Activated T-helper 17 cell treated with anti-CD3 and anti-CD28 coated beads, Interleukin-2, amount 50 U/mL, for 72 hours (primary cell): ENCODE measurements around the gene PHKG2. TPM values are rescaled to one million over a fixed set of nuclear protein-coding genes. Genes with fewer than 3 reads are reported as not detected.
"Not testable (repeated sequence)": the region's sequence is repeated elsewhere in the genome, so short reads cannot be mapped to it uniquely, and the experiment has no call there.

Experiments used
- ATAC-seq: fragments of 150-1000 bp; cut with Tn5 transposase; replicated peaks from 2 replicates; pipeline ENCODE4 v1.10.0; 2021; ENCODE audit warnings: mild to moderate bottlenecking, moderate library complexity
- H3K27ac Mint-ChIP-seq: one replicate; pipeline ENCODE4 v1.8.0; 2022; ENCODE audit warnings: mixed read lengths
- H3K27me3 Mint-ChIP-seq: one replicate; pipeline ENCODE4 v1.8.0; 2022; ENCODE audit warnings: mixed read lengths
- H3K36me3 Mint-ChIP-seq: one replicate; pipeline ENCODE4 v1.8.0; 2022; ENCODE audit warnings: low read depth, mild to moderate bottlenecking, mixed read lengths
- H3K4me1 Mint-ChIP-seq: one replicate; pipeline ENCODE4 v1.8.0; 2022; ENCODE audit warnings: mixed read lengths
- H3K4me3 Mint-ChIP-seq: one replicate; pipeline ENCODE4 v1.8.0; 2022; ENCODE audit warnings: mild to moderate bottlenecking, mixed read lengths
- H3K9me3 Mint-ChIP-seq: one replicate; pipeline ENCODE4 v1.8.0; 2022; ENCODE audit warnings: mixed read lengths
- total RNA-seq, 2 donors: library from RNA; stranded (reverse); gene quantifications; one replicate each; pipeline ENCODE4 v1.2.3, GENCODE V29; 2022

Gene PHKG2, protein sequence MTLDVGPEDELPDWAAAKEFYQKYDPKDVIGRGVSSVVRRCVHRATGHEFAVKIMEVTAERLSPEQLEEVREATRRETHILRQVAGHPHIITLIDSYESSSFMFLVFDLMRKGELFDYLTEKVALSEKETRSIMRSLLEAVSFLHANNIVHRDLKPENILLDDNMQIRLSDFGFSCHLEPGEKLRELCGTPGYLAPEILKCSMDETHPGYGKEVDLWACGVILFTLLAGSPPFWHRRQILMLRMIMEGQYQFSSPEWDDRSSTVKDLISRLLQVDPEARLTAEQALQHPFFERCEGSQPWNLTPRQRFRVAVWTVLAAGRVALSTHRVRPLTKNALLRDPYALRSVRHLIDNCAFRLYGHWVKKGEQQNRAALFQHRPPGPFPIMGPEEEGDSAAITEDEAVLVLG
- 10 to 100 TPM; 30.0 to 43.3 TPM for total RNA-seq

DNA sequence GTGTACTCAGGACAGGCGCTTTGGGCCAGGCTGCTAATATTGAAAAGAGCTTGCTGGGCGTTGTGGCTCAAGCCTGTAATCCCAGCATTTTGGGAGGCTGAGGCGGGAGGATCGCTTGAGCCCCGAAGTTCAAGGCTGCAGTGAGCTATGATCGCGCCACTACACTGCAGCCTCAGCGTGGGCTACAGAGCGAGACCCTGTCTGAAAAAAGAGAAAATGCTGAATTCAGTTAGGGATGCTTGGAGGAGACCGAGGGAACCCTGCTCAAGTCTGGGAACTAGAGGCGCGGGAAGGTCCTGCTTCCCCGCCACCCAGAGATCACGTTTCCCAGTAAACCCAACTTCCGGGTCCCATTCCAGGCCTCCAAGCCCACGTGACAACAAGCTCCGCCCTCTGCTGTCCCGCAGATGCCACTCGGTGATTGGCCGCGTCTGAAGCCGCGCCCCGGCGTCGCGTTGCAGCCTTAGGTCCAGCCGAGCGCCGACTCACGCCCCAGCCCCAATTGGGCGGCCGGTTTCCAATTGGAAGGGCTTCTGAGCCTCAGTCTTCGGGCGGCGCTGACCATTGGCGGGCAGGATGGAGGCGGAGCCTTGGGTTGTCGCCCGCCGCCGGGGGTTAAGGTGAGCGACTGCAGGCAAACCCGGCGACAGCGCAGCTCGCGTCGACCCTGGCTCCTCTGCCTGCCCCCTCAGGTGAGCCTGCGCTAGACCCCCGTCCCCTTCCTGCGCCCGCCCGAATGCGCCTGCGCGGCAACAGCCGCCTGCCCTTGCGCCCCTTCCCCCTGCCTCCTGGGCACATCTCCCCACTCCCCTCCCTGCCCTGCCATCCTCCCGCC is at the start of gene PHKG2:
Gene PHKG2 (plus strand): TSS at position 627 of the 835 bp plus-strand sequence. CDS start 396 bp downstream, outside the sequence.
- Mint-ChIP-seq H3K27ac (peak within 1 kb of the TSS; percentile 91), H3K4me1 (peaks cover 12% of the 10 kb centered on the region), H3K36me3 (peaks cover 65% of the 10 kb centered on the region), H3K27me3 (no peaks in the 10 kb centered on the region), H3K9me3 (no peaks in the 10 kb centered on the region), H3K4me3 (peak within 1 kb of the TSS; percentile 82)
- peak; percentile 99 for ATAC-seq

DNA sequence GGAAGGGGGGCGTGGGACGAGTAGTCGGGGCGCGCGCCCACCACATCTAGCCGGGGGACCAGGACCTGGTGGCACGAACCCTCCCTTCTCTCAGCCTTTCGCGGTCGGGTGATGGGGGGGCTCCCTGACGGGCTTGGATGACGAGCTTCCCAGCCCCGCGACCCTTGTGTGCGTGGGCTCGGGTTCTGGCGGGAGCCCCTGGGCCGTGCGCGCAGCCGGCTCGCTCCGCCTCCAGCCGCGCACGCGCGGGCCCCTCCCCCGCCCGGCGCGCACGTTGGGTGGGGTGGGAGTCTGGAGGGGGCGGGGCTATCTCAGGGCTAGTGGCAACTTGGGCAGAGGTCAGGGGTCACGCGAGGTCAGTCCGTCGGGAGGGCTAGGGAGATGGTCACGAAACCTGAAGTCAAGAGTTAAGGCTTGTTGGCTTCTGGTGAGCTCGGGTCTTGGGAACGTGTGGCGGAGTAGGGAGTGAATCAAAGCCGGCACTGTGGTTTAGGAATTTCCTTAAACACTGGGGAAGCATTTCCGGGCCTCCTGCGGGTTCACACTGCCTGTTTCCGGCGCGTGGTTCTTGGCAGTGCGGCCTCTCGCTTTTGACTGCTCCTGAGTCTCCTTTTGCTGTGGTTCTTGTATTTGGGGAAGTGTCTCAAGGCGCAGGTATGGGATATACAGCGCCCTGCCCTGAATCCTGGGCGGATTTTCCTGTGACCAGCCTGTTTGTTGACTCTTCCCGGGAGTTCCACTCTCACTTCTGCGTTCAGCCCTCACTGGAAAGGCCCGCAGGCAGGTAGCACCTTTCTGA is 49.2 kb upstream of the PHKG2 start, which contains the start of gene SRCAP:
Gene SRCAP (plus strand): TSS at position 356 of the 799 bp plus-strand sequence. CDS start 1,654 bp downstream, outside the sequence.
- Mint-ChIP-seq H3K27ac (peak within 1 kb of the TSS; percentile 100), H3K4me3 (peak within 1 kb of the TSS; percentile 97), H3K4me1 (peaks cover 11% of the 10 kb centered on the region), H3K36me3 (peaks cover 67% of the 10 kb centered on the region), H3K9me3 (no peaks in the 10 kb centered on the region), H3K27me3 (no peaks in the 10 kb centered on the region)
- peak; percentile 38 for ATAC-seq

DNA sequence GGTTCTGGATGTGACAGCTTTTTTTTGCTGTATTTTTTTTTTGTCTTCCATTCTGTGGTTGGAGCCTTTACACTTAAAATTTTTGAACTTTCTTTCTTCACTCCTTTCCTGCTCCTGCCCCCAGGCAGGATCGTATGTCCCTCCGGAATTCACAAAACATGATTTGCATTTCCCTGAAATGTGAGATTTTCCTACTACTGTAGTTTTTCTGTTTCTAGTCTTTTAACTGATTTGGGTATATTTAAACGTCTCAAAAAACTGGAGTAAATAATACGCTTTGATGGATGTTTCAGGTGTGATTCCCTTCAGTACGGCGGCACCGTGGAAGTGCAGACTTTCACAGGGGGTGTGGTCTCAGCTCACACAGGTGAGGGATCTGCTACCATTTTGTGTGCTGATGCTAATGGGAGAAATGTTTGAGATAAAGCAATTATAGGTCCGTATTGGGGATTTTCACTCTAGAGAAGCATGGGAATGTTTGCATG is 48.6 kb upstream of the PHKG2 start:
- Mint-ChIP-seq H3K4me1 (peaks cover 11% of the 10 kb centered on the region), H3K27me3 (no peaks in the 10 kb centered on the region), H3K9me3 (no peaks in the 10 kb centered on the region), H3K27ac (peak overlapping the region; percentile 100), H3K36me3 (peaks cover 74% of the 10 kb centered on the region), H3K4me3 (peak overlapping the region; percentile 97)
- ATAC-seq: no peak

DNA sequence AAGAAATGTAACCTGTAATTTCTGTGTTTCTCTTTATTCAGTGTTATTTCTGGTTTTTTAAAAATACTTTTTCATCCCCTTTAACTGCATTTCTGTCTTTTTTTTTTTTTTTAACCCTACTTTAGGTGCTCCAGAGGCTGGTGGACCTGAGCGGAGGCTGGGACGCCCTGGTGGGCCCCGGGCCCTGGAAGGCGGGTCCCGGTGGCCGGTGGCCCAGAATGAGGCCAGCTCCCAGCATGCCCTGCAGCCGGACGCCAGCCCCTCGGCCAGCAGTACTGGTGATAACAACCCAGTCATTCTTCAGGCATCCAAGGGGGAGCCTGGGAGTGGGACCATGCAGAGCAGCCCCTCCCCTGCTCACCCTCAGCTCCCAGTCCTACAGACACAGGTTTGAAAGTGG is 47.7 kb upstream of the PHKG2 start:
- H3K9me3 Mint-ChIP-seq: no peaks in the 10 kb centered on the region
- H3K4me1 Mint-ChIP-seq: peaks cover 11% of the 10 kb centered on the region
- peaks cover 79% of the 10 kb centered on the region for H3K36me3 Mint-ChIP-seq
- peak overlapping the region; percentile 100 for H3K27ac Mint-ChIP-seq
- no peak for ATAC-seq
- peak overlapping the region; percentile 97 for H3K4me3 Mint-ChIP-seq
- no peaks in the 10 kb centered on the region for H3K27me3 Mint-ChIP-seq

DNA sequence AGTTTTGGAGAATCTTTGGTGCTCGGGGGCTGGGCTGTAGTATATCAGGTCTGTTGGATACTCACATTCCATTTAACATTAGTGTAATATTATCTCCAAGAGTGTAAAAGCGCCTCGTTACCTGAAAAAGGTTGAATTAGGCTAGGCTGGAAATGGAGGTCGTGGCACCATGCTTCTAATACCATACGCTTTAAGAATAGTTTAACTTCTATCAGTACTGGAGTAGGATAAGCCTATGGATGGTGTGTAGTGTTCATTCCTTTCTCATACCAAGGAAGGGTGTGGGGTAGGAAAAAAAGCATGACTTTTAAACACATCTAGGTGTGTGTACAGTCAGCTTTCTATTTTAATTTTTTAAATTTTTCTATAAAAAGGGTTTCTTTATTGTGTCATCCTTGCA is 47.3 kb upstream of the PHKG2 start:
- Mint-ChIP-seq H3K9me3 (no peaks in the 10 kb centered on the region), H3K4me3 (peak overlapping the region; percentile 97), H3K27me3 (no peaks in the 10 kb centered on the region), H3K4me1 (peaks cover 11% of the 10 kb centered on the region), H3K36me3 (peaks cover 84% of the 10 kb centered on the region), H3K27ac (no peak overlapping the region)
- no peak for ATAC-seq

DNA sequence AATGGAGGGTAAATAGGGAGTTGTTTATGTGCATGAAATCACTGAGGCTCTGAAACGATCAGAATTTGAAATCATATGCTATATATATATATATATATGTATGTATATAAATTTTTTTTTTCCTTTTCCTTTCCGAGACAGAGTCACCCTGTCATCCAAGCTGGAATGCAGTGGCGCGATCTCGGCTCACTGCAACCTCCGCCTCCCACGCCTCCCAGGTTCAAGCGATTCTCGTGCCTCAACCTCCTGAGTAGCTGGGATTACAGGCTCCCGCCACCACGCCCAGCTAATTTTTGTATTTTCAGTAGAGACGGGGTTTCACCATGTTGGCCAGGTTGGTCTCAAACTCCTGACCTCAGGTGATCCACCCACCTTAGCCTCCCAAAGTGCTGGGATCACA is 45.2 kb upstream of the PHKG2 start:
- H3K36me3 Mint-ChIP-seq: peaks cover 96% of the 10 kb centered on the region
- not testable (repeated sequence) for H3K27ac Mint-ChIP-seq

DNA sequence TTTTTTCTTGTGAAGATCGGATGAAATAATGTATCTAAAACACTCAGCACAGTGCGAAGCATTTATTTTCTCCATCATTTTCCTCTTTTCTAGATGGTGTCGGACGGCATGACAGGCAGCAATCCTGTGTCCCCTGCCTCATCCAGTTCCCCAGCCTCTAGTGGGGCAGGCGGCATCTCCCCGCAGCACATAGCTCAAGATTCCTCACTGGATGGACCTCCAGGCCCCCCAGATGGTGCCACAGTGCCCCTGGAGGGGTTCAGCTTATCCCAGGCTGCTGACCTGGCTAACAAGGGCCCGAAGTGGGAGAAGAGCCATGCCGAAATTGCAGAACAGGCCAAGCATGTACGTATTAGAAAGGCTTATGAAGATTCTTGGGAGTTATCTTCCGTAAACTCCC is 44.3 kb upstream of the PHKG2 start:
- H3K9me3 Mint-ChIP-seq: no peaks in the 10 kb centered on the region
- ATAC-seq: no peak
- no peak overlapping the region for H3K4me3 Mint-ChIP-seq
- peaks cover 97% of the 10 kb centered on the region for H3K36me3 Mint-ChIP-seq
- H3K27ac Mint-ChIP-seq: no peak overlapping the region
- peaks cover 11% of the 10 kb centered on the region for H3K4me1 Mint-ChIP-seq
- no peaks in the 10 kb centered on the region for H3K27me3 Mint-ChIP-seq

More for the DNA sequence above, 45.2 kb upstream of the PHKG2 start:
- H3K4me3 Mint-ChIP-seq, ATAC-seq, H3K27me3 Mint-ChIP-seq, H3K9me3 Mint-ChIP-seq: not testable (repeated sequence)
- H3K4me1 Mint-ChIP-seq: peaks cover 11% of the 10 kb centered on the region

DNA sequence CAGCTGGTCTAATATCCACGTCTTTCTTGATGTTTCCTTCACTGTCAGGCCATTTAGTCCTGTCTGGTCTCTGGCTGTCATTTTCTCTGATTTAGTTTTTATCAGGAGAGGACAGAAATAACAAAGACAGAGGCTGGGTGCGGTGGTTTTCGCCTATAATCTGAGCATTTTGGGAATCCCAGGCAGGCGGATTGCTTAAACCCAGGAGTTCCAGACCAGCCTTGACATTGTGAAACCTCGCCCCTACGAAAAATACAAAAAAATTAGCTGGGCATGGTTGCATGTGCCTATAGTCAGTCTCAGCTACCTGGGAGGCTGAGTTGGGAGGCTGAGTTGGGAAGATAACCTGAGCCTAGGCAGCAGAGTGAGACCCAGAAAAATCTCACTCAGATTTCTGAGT is 42.2 kb upstream of the PHKG2 start:
- Mint-ChIP-seq H3K9me3 (no peaks in the 10 kb centered on the region), H3K27me3 (no peaks in the 10 kb centered on the region), H3K4me1 (peaks cover 4% of the 10 kb centered on the region), H3K27ac (no peak overlapping the region), H3K36me3 (peaks cover 97% of the 10 kb centered on the region), H3K4me3 (no peak overlapping the region)
- no peak for ATAC-seq

DNA sequence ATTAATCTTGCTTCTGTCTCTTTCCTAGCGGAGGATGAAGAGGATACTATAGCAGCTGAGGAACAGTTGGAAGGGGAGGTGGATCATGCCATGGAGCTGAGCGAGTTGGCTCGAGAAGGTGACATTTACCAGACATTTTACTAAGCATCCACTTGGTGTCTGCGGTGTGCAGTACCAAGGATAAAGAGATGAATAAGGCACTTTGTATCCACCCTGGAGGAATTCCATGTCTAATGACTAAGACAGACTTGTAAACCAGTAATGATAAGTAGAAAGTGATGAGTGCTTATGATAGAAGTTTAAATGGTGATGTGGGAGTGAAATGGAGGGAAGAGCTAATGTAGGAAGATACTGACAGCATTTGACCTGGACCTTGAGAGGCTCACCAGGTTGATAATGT is 37.3 kb upstream of the PHKG2 start:
- ATAC-seq: no peak
- Mint-ChIP-seq H3K4me3 (no peak overlapping the region), H3K9me3 (no peaks in the 10 kb centered on the region), H3K36me3 (peaks cover 100% of the 10 kb centered on the region), H3K27ac (no peak overlapping the region), H3K27me3 (no peaks in the 10 kb centered on the region), H3K4me1 (peaks cover 24% of the 10 kb centered on the region)

DNA sequence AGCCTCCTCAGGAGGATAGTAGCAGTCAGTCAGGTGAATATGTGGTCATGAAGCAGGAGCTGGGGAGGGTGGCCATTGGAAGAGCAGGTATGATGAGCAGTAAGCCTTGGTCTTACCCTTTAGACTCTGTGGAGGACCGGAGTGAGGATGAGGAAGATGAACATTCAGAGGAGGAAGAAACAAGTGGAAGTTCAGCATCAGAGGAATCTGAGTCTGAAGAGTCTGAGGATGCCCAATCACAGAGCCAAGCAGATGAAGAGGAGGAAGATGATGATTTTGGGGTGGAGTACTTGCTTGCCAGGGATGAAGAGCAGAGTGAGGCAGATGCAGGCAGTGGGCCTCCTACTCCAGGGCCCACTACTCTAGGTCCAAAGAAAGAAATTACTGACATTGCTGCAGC is 36.5 kb upstream of the PHKG2 start:
- Mint-ChIP-seq H3K4me1 (peaks cover 29% of the 10 kb centered on the region), H3K9me3 (no peaks in the 10 kb centered on the region), H3K4me3 (no peak overlapping the region), H3K36me3 (peaks cover 100% of the 10 kb centered on the region), H3K27ac (peak overlapping the region; percentile 23), H3K27me3 (no peaks in the 10 kb centered on the region)
- no peak for ATAC-seq

DNA sequence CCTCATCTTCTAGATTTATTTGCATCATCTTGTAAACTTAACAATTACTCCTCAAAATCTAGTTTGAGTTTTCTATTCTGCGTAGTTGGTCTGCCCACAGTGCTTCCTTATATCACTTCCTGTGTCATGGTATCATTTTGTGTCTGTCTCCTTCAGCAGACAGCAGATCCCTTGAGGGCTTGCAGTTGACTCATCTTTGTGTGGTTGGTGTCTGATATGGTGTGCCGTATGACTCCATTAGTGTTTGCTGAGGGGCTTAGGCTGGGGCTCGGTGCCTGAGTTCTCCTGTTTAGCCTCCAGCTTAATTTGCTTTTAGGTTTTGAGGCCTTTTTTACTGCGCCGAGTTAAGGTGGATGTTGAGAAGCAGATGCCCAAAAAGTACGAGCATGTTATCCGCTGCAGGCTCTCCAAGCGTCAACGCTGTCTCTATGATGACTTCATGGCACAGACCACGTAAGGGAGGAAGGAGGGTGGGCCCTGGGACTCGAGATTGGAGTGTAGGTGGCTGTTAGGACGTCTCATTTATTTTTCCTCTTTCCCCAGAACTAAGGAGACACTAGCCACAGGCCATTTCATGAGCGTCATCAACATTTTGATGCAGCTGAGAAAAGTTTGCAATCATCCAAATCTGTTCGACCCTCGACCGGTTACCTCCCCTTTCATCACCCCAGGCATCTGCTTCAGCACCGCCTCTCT is 32.3 kb upstream of the PHKG2 start:
- Mint-ChIP-seq H3K27ac (peak overlapping the region; percentile 93), H3K36me3 (peaks cover 97% of the 10 kb centered on the region), H3K4me3 (peak overlapping the region; percentile 75), H3K9me3 (no peaks in the 10 kb centered on the region), H3K27me3 (no peaks in the 10 kb centered on the region), H3K4me1 (peaks cover 29% of the 10 kb centered on the region)
- peak; percentile 100 for ATAC-seq

DNA sequence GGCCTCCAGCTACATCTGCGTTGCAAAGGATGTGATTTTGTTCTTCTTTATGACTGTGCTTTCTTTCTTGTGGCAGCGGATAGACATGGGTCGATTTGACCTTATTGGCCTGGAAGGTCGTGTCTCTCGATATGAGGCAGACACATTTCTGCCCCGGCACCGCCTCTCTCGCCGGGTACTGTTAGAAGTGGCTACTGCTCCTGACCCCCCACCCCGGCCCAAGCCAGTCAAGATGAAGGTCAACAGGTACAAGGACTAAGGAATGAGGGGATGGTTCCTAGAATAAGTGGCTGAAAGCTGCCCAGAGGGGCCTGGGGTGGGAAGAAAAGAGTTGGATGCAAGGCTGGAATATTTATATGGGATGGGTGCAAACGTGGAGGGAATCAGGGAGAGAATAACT is 28.1 kb upstream of the PHKG2 start:
- Mint-ChIP-seq H3K9me3 (no peaks in the 10 kb centered on the region), H3K27me3 (no peaks in the 10 kb centered on the region), H3K27ac (peak overlapping the region; percentile 25), H3K4me3 (no peak overlapping the region), H3K4me1 (peaks cover 18% of the 10 kb centered on the region), H3K36me3 (peaks cover 97% of the 10 kb centered on the region)
- no peak for ATAC-seq

DNA sequence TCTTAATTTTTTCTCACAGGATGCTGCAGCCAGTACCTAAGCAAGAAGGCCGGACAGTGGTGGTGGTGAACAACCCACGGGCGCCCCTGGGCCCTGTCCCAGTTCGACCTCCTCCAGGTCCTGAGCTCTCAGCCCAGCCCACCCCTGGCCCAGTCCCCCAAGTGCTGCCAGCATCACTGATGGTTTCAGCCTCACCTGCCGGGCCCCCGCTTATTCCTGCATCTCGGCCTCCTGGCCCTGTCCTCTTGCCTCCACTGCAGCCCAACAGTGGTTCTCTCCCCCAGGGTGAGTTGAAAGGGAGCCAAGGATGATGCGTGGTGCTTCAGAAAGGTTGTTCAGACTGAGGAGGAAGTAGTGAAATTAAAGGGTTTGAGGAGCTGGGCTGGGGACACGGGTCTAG is 27.5 kb upstream of the PHKG2 start:
- H3K27ac Mint-ChIP-seq: peak overlapping the region; percentile 25
- H3K27me3 Mint-ChIP-seq: no peaks in the 10 kb centered on the region
- no peaks in the 10 kb centered on the region for H3K9me3 Mint-ChIP-seq
- no peak for ATAC-seq
- H3K36me3 Mint-ChIP-seq: peaks cover 97% of the 10 kb centered on the region
- peaks cover 14% of the 10 kb centered on the region for H3K4me1 Mint-ChIP-seq
- no peak overlapping the region for H3K4me3 Mint-ChIP-seq
